WERI-Rb-1 (cell line): ENCODE measurements around the gene POLR2M.

Experiments
- DNase-seq: peaks from one replicate; pipeline ENCODE4 v3.0.0-alpha.2; 2020
- H3K27ac ChIP-seq: fragments of 250-450 bp; sonication (Bioruptor Pico); 2 replicates; pipeline ENCODE4 v1.5.1; 2020; ENCODE audit warnings: mild to moderate bottlenecking, moderate library complexity
- H3K27me3 ChIP-seq: fragments of 250-450 bp; sonication (Bioruptor Pico); 2 replicates; pipeline ENCODE4 v1.5.1; 2021; ENCODE audit warnings: mild to moderate bottlenecking, low read depth, moderate library complexity; ENCODE audit not compliant: insufficient read depth, severe bottlenecking
- H3K36me3 ChIP-seq: fragments of 250-450 bp; sonication (Bioruptor Pico); 2 replicates; pipeline ENCODE4 v1.5.1; 2020; ENCODE audit warnings: mild to moderate bottlenecking, moderate library complexity
- H3K4me3 ChIP-seq: 2 replicates; pipeline ENCODE4 v1.5.1; 2011; ENCODE audit warnings: low read depth, mild to moderate bottlenecking, control low read depth, low read length
- H3K9me3 ChIP-seq: fragments of 250-450 bp; sonication (Bioruptor Pico); 2 replicates; pipeline ENCODE4 v1.5.1; 2021; ENCODE audit warnings: mild to moderate bottlenecking, moderate library complexity; ENCODE audit not compliant: severe bottlenecking
- CTCF ChIP-seq: IDR thresholded peaks from 2 replicates; pipeline ENCODE4 v1.5.1; 2011; ENCODE audit warnings: low read depth, mild to moderate bottlenecking, control low read depth, inconsistent platforms, low read length

The POLR2M gene

GRCh38 chr15:57732526-57733331 is 26.2 kb downstream of the POLR2M start:
- peak; percentile 79 for TF ChIP-seq CTCF
- H3K27ac ChIP-seq = no peak overlapping the region
- no peaks in the 10 kb centered on the region for H3K27me3 ChIP-seq
- no peak overlapping the region for H3K4me3 ChIP-seq
- DNase-seq = peak; percentile 59
- no peaks in the 10 kb centered on the region for H3K9me3 ChIP-seq
- H3K36me3 ChIP-seq = no peaks in the 10 kb centered on the region

- H3K4me3 ChIP-seq = no peak overlapping the region
- no peaks in the 10 kb centered on the region for H3K36me3 ChIP-seq
- H3K27me3 ChIP-seq = no peaks in the 10 kb centered on the region
- H3K27ac ChIP-seq = no peak overlapping the region
- no peaks in the 10 kb centered on the region for H3K9me3 ChIP-seq
- no peak for TF ChIP-seq CTCF
- DNase-seq = no peak
These were observed 28.3 kb downstream of the POLR2M start for GRCh38 chr15:57734860-57735259.

GRCh38 chr15:57735431-57735830 is 28.9 kb downstream of the POLR2M start:
- Histone ChIP-seq H3K27ac (no peak overlapping the region), H3K27me3 (no peaks in the 10 kb centered on the region), H3K4me3 (no peak overlapping the region), H3K9me3 (no peaks in the 10 kb centered on the region), H3K36me3 (no peaks in the 10 kb centered on the region)
- DNase-seq = no peak
- TF ChIP-seq CTCF = no peak

- no peaks in the 10 kb centered on the region for H3K36me3 ChIP-seq
These were observed 29.4 kb downstream of the POLR2M start for GRCh38 chr15:57735891-57736290.

GRCh38 chr15:57736591-57736990 is 30.1 kb downstream of the POLR2M start:
- Histone ChIP-seq H3K9me3 (no peaks in the 10 kb centered on the region), H3K36me3 (no peaks in the 10 kb centered on the region), H3K27me3 (no peaks in the 10 kb centered on the region), H3K27ac (no peak overlapping the region), H3K4me3 (no peak overlapping the region)
- TF ChIP-seq CTCF = no peak
- no peak for DNase-seq

More at GRCh38 chr15:57735891-57736290, 29.4 kb downstream of the POLR2M start:
- no peak for TF ChIP-seq CTCF
- no peak overlapping the region for H3K4me3 ChIP-seq
- no peak for DNase-seq
- no peaks in the 10 kb centered on the region for H3K27me3 ChIP-seq
- no peaks in the 10 kb centered on the region for H3K9me3 ChIP-seq
- no peak overlapping the region for H3K27ac ChIP-seq
